BLaER1 treated with 17β-estradiol and CSF1 and Interleukin-3, amounts not matched to agents 10 nM and 100 nM (cell line): ENCODE results near the gene KLK13.

ENCODE experiments used
- H3K27ac ChIP-seq, 11 experiments: shearing (Covaris generic); formaldehyde crosslinking; 2 replicates each; pipeline ENCODE4 v1.8.1; 2022
- H3K27me3 ChIP-seq, 11 experiments: shearing (Covaris generic); formaldehyde crosslinking; 2 replicates each; pipeline ENCODE4 v1.8.1; 2022
- H3K36me3 ChIP-seq, 11 experiments: shearing (Covaris generic); formaldehyde crosslinking; 2 replicates each; pipeline ENCODE4 v1.8.1; 2022
- H3K4me1 ChIP-seq, 10 experiments: shearing (Covaris generic); formaldehyde crosslinking; 2 replicates each; pipeline ENCODE4 v1.8.1; 2022
- H3K4me2 ChIP-seq, 11 experiments: shearing (Covaris generic); formaldehyde crosslinking; 2 replicates each; pipeline ENCODE4 v1.8.1; 2022
- H3K4me3 ChIP-seq, 10 experiments: shearing (Covaris generic); formaldehyde crosslinking; 2 replicates each; pipeline ENCODE4 v1.8.1; 2022
- H3K9ac ChIP-seq, 11 experiments: shearing (Covaris generic); formaldehyde crosslinking; 2 replicates each; pipeline ENCODE4 v1.8.1; 2022
- H3K9me3 ChIP-seq, 11 experiments: shearing (Covaris generic); formaldehyde crosslinking; replicated peaks in 1 of 11; 2 replicates each; pipeline ENCODE4 v1.8.1; 2022
- H4K20me1 ChIP-seq, 11 experiments: shearing (Covaris generic); formaldehyde crosslinking; 2 replicates each; pipeline ENCODE4 v1.8.1; 2022
- Cebpa-rat ChIP-seq, 11 experiments: shearing (Covaris generic); IDR thresholded peaks; 2 replicates each; pipeline ENCODE4 v1.8.1; 2022

The KLK13 gene

GRCh38 chr19:51103926-51104341, 39.0 kb upstream of the KLK13 start:
- Histone ChIP-seq H3K9ac (peak overlapping the region in 1 of 11 experiments; percentile 1; a peak in 1 of 22 replicates), H3K4me2 (peak overlapping the region in 1 of 11 experiments; percentile 16; a peak in 2 of 22 replicates), H3K4me1 (peaks cover 14 to 68% (median 24%) of the 10 kb centered on the region in 10 experiments)

GRCh38 chr19:51102991-51103390, 38.1 kb upstream of the KLK13 start:
- TF ChIP-seq Cebpa-rat (IDR thresholded peaks at IDR 0.05), result no peak
- peaks cover 0 to 78% (median 35%) of the 10 kb centered on the region in 11 experiments; a peak in 12 of 22 replicates for H4K20me1 ChIP-seq
- no peaks in the 10 kb centered on the region for H3K27me3 ChIP-seq
- H3K36me3 ChIP-seq, result peaks cover 64 to 83% (median 75%) of the 10 kb centered on the region in 11 experiments
- H3K9me3 ChIP-seq, result peaks cover 0 to 4% (median 0%) of the 10 kb centered on the region in 11 experiments; a peak in 1 of 22 replicates
- H3K9ac ChIP-seq, result peak overlapping the region in 1 of 11 experiments; percentile 38; a peak in 1 of 22 replicates
- 0 out of 22 replicates have a peak overlapping the region, but pooled peaks of 1 of the 11 experiments have one; percentile 37 for H3K4me2 ChIP-seq
- H3K4me3 ChIP-seq, result no peak overlapping the region
- no peak overlapping the region for H3K27ac ChIP-seq
- H3K4me1 ChIP-seq, result peaks cover 16 to 69% (median 25%) of the 10 kb centered on the region in 10 experiments

More at GRCh38 chr19:51103926-51104341, 39.0 kb upstream of the KLK13 start:
- Histone ChIP-seq H3K27ac (no peak overlapping the region), H3K36me3 (peaks cover 56 to 74% (median 67%) of the 10 kb centered on the region in 11 experiments), H3K9me3 (peaks cover 0 to 4% (median 0%) of the 10 kb centered on the region in 11 experiments; a peak in 1 of 22 replicates), H3K27me3 (peaks cover 0 to 2% (median 0%) of the 10 kb centered on the region in 11 experiments; a peak in 3 of 22 replicates), H4K20me1 (peaks cover 0 to 71% (median 35%) of the 10 kb centered on the region in 11 experiments; a peak in 12 of 22 replicates), H3K4me3 (no peak overlapping the region)
- no peak for TF ChIP-seq Cebpa-rat (IDR thresholded peaks at IDR 0.05)

- H3K4me1 ChIP-seq, result peaks cover 18 to 71% (median 28%) of the 10 kb centered on the region in 10 experiments
- H3K27me3 ChIP-seq, result no peaks in the 10 kb centered on the region
- 0 out of 22 replicates have a peak overlapping the region, but pooled peaks of 2 of the 11 experiments have one; percentile 0 to 15 for H3K9ac ChIP-seq
- H3K9me3 ChIP-seq, result peaks cover 0 to 4% (median 0%) of the 10 kb centered on the region in 11 experiments; a peak in 1 of 22 replicates
- H3K36me3 ChIP-seq, result peaks cover 64 to 96% (median 81%) of the 10 kb centered on the region in 11 experiments
- H3K27ac ChIP-seq, result no peak overlapping the region
- TF ChIP-seq Cebpa-rat (IDR thresholded peaks at IDR 0.05), result no peak
- H4K20me1 ChIP-seq, result peaks cover 0 to 91% (median 35%) of the 10 kb centered on the region in 11 experiments; a peak in 13 of 22 replicates
- no peak overlapping the region for H3K4me3 ChIP-seq
- H3K4me2 ChIP-seq, result no peak overlapping the region
Measured at GRCh38 chr19:51101171-51101865, 36.4 kb upstream of the KLK13 start.

DNA sequence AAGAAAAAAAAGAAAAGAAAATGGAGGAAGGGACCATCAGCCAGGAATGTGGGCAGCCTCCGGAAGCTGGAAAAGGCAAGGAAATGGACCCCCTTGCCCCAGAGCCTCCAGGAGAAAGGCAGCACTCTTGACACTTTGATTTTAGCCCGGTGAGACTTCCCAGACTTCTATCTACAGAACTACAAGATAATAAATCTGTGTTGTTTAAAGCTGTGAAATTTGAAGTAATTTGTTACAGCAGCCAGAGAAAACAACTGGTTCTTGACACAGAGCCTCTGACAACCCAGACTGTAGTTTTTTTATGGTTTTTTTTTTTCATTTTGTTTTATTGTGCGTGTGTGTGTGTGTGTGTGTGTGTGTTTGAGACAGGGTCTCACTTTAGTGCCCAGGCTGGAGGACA, 35.7 kb upstream of the KLK13 start:
- peaks cover 22 to 70% (median 29%) of the 10 kb centered on the region in 10 experiments for H3K4me1 ChIP-seq
- H3K27me3 ChIP-seq, result no peaks in the 10 kb centered on the region
- H3K9ac ChIP-seq, result 0 out of 22 replicates have a peak overlapping the region, but pooled peaks of 1 of the 11 experiments have one; percentile 15
- H3K4me2 ChIP-seq, result no peak overlapping the region
- peaks cover 64 to 97% (median 81%) of the 10 kb centered on the region in 11 experiments for H3K36me3 ChIP-seq
- peaks cover 0 to 86% (median 35%) of the 10 kb centered on the region in 11 experiments; a peak in 13 of 22 replicates for H4K20me1 ChIP-seq
- TF ChIP-seq Cebpa-rat (IDR thresholded peaks at IDR 0.05), result no peak
- H3K9me3 ChIP-seq, result peaks cover 0 to 4% (median 0%) of the 10 kb centered on the region in 11 experiments; a peak in 1 of 22 replicates
- no peak overlapping the region for H3K4me3 ChIP-seq
- H3K27ac ChIP-seq, result no peak overlapping the region

DNA sequence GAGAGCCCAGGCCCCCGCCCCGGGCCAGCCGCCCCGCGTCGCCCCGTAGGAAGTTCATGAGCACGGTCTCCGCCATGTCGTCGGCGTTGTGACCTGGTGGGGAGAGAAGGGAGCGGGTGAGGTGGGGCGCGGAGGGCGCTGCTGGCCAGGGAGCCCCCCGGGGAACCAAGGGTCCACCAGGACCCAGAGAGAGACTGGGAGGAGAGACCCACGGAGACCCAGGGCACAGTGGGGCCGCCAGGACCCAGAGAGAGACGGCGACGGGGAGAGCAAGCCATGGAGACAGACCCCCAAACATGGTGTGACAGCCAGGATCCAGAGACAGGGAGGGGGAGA, 34.1 kb upstream of the KLK13 start:
- H3K27me3 ChIP-seq, result no peaks in the 10 kb centered on the region
- H3K9me3 ChIP-seq, result peaks cover 0 to 4% (median 0%) of the 10 kb centered on the region in 11 experiments; a peak in 1 of 22 replicates
- H4K20me1 ChIP-seq, result peaks cover 0 to 86% (median 33%) of the 10 kb centered on the region in 11 experiments; a peak in 16 of 22 replicates
- H3K9ac ChIP-seq, result no peak overlapping the region
- TF ChIP-seq Cebpa-rat (IDR thresholded peaks at IDR 0.05), result no peak
- H3K4me1 ChIP-seq, result peaks cover 32 to 65% (median 39%) of the 10 kb centered on the region in 10 experiments
- no peak overlapping the region for H3K4me3 ChIP-seq
- H3K4me2 ChIP-seq, result peak overlapping the region in 1 of 11 experiments; percentile 52; a peak in 1 of 22 replicates
- H3K36me3 ChIP-seq, result peaks cover 51 to 84% (median 70%) of the 10 kb centered on the region in 11 experiments
- no peak overlapping the region for H3K27ac ChIP-seq

DNA sequence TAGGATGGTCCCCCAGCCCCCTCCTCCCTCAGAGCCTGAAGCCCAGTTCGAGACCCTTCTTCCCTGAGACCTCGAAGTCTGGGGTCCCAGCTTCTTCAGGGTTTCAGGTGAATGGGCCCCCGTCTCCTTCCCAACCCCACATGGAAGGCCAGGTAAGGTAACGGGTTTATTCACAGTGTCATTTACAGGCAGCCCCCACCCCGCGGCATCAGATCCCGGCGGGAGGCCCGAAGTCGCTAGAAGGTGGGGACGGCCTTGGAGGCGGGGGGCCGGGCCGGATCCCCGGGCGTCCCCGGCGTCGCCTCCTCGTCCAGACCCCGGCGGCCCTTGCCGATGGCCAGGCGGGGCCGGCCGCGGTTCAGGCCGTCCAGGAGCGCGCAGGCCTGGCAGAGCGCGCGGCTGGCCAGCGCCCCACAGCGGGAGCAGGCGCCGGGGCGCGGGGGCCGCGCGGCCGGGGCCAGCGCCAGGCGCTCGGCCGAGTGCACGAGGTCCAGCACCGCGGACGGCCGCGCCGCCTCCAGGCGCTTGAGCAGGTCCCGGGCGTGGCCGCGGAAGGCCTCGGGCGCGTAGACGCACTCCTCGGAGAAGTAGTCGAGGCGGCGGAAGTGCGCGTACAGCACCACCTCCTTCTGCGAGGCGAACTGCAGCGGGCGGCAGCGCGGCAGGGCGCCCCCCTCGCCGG, 33.6 kb upstream of the KLK13 start:
- peak overlapping the region in 2 of 11 experiments; percentile 6 to 15; a peak in 2 of 22 replicates for H3K9ac ChIP-seq
- peaks cover 46 to 80% (median 66%) of the 10 kb centered on the region in 11 experiments for H3K36me3 ChIP-seq
- H3K27me3 ChIP-seq, result no peaks in the 10 kb centered on the region
- no peak overlapping the region for H3K4me3 ChIP-seq
- H3K27ac ChIP-seq, result peak overlapping the region in 7 of 11 experiments; percentile 17 to 51 (median 36); a peak in 9 of 22 replicates
- peaks cover 32 to 60% (median 39%) of the 10 kb centered on the region in 10 experiments for H3K4me1 ChIP-seq
- peak overlapping the region; percentile 3 to 66 (median 49); a peak in 17 of 22 replicates for H3K4me2 ChIP-seq
- peaks cover 0 to 4% (median 0%) of the 10 kb centered on the region in 11 experiments; a peak in 1 of 22 replicates for H3K9me3 ChIP-seq
- no peak for TF ChIP-seq Cebpa-rat (IDR thresholded peaks at IDR 0.05)
- H4K20me1 ChIP-seq, result peaks cover 0 to 86% (median 28%) of the 10 kb centered on the region in 11 experiments; a peak in 16 of 22 replicates

GRCh38 chr19:51097796-51098195, 32.9 kb upstream of the KLK13 start:
- no peak for TF ChIP-seq Cebpa-rat (IDR thresholded peaks at IDR 0.05)
- peak overlapping the region; percentile 3 to 66 (median 49); a peak in 19 of 22 replicates for H3K4me2 ChIP-seq
- H3K27me3 ChIP-seq, result no peaks in the 10 kb centered on the region
- no peak overlapping the region for H3K4me3 ChIP-seq
- H3K36me3 ChIP-seq, result peaks cover 39 to 73% (median 58%) of the 10 kb centered on the region in 11 experiments
- peaks cover 0 to 4% (median 0%) of the 10 kb centered on the region in 11 experiments; a peak in 1 of 22 replicates for H3K9me3 ChIP-seq
- peaks cover 32 to 59% (median 39%) of the 10 kb centered on the region in 10 experiments for H3K4me1 ChIP-seq
- H3K9ac ChIP-seq, result peak overlapping the region in 2 of 11 experiments; percentile 6 to 15; a peak in 2 of 22 replicates
- peak overlapping the region in 7 of 11 experiments; percentile 17 to 51 (median 36); a peak in 11 of 22 replicates for H3K27ac ChIP-seq
- H4K20me1 ChIP-seq, result peaks cover 0 to 87% (median 34%) of the 10 kb centered on the region in 11 experiments; a peak in 16 of 22 replicates

DNA sequence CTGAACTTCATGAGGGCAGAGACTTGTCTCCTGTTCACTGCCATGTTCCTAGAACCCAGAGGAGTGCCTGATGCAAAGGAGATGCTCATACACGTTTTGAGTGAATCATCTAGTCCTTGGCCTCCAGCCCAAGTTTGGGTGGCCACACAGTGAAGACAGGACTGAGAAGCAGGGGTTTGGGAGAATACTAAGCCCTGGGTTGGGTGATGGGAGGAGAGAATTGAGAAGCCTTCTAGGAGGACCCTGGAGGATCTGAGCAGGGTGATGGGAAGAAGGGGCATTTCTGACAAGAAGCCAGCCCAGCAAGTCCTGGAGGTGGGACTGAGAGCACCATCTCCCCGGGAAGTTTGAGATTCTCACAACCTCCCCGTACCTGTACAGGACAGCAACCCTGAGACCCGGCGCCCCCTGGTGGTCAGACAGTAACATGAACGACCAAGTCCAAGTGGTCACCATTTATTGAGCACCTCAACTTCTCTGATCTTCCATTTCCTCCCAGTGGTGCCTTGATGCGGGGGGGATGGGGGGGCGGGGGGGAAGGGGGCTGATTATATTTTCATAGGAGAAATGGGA, 32.4 kb upstream of the KLK13 start:
- peaks cover 32 to 54% (median 38%) of the 10 kb centered on the region in 10 experiments for H3K4me1 ChIP-seq
- no peak overlapping the region for H3K9ac ChIP-seq
- peaks cover 0 to 87% (median 34%) of the 10 kb centered on the region in 11 experiments; a peak in 16 of 22 replicates for H4K20me1 ChIP-seq
- peak overlapping the region; percentile 8 to 62 (median 27); a peak in 17 of 22 replicates for H3K4me2 ChIP-seq
- H3K4me3 ChIP-seq, result no peak overlapping the region
- H3K36me3 ChIP-seq, result peaks cover 34 to 67% (median 53%) of the 10 kb centered on the region in 11 experiments
- H3K27ac ChIP-seq, result peak overlapping the region in 5 of 11 experiments; percentile 1 to 28 (median 12); a peak in 4 of 22 replicates
- H3K27me3 ChIP-seq, result no peaks in the 10 kb centered on the region
- no peak for TF ChIP-seq Cebpa-rat (IDR thresholded peaks at IDR 0.05)
- peaks cover 0 to 4% (median 0%) of the 10 kb centered on the region in 11 experiments; a peak in 1 of 22 replicates for H3K9me3 ChIP-seq
